Fibroblast of villous mesenchyme (primary cell): Measurements from ENCODE around the gene DHRS3. TPM values are rescaled to one million over a fixed set of nuclear protein-coding genes. Genes with fewer than 3 reads are reported as not detected.
A peak's percentile ranks its signal among the peaks of the same experiment; 100 is the strongest.

ENCODE experiments used
- DNase-seq: peaks from one replicate; pipeline ENCODE4 v3.0.0-alpha.2; 2010; ENCODE audit warnings: low read depth
- H3K4me3 ChIP-seq: 2 replicates; pipeline ENCODE4 v1.5.1; 2011; ENCODE audit warnings: low read depth, mild to moderate bottlenecking, low read length
- total RNA-seq: library from RNA; depleted of rRNA; stranded (reverse); fragments of >200 nt; gene quantifications from 2 replicates; pipeline ENCODE4 v1.2.3, GENCODE V29; 2012
- TF ChIP-seq, protein P1 (sequence below): IDR thresholded peaks from 2 replicates; pipeline ENCODE4 v1.5.1; 2012; ENCODE audit warnings: low read depth, mild to moderate bottlenecking, low read length; ENCODE audit not compliant: insufficient read depth

DHRS3 gene
- total RNA-seq, 1 donor: 137 TPM

DNA sequence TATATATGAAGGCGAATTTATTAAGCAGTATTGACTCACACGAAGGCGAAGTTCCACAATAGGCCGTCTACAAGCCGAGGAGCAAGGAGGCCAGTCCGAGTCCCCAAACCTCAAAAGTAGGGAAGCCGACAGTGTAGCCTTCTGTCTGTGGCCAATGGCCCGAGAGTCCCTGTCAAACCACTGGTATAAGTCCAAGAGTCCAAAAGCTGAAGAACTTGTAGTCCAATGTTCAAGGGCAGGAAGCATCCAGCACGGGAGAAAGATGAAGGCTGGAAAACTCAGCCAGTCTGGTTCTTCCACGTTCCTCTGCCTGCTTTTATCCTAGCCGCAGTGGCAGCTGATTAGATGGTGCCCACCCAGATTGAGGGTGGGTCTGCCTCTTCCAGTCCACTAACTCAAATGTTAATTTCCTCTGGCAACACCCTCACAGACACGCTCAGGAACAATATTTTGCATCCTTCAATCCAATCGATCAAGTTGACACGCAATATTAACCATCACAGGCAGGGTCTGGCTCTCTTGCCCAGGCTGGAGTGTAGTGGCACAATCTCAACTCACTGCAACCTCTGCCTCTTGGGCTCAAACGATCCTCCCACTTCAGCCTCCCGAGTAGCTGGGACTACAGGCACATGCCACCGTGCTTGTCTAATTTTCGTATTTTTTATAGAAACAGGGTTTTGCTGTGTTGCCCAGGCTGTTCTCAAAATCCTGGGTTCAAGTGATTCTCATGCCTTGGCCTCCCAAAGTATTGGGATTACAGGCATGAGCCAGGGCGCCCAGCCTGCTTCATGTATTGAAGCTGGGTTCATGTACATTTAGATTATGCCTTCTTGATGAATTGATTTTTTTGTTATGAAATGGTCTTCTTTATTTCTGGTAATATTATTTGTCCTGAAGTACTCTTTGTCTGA is 85.3 kb downstream of the DHRS3 start:
- no peak overlapping the region for H3K4me3 ChIP-seq
- TF ChIP-seq, protein P1, sequence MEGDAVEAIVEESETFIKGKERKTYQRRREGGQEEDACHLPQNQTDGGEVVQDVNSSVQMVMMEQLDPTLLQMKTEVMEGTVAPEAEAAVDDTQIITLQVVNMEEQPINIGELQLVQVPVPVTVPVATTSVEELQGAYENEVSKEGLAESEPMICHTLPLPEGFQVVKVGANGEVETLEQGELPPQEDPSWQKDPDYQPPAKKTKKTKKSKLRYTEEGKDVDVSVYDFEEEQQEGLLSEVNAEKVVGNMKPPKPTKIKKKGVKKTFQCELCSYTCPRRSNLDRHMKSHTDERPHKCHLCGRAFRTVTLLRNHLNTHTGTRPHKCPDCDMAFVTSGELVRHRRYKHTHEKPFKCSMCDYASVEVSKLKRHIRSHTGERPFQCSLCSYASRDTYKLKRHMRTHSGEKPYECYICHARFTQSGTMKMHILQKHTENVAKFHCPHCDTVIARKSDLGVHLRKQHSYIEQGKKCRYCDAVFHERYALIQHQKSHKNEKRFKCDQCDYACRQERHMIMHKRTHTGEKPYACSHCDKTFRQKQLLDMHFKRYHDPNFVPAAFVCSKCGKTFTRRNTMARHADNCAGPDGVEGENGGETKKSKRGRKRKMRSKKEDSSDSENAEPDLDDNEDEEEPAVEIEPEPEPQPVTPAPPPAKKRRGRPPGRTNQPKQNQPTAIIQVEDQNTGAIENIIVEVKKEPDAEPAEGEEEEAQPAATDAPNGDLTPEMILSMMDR: no peak
- no peak for DNase-seq

DNA sequence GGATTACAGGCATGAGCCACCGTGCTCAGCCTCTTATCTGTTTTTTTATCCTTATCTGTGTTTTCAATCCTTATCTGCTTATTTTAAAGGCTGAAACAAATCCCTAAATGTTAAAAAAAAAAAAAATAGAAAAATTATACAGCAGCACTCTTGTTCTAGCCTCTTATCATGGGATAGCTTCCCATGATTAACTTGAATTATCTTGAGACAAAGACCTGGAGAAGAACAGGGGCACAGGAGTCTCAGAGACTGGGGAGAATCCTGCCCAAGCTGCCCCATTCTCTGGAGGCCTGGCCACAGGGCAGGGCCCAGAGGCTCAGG is 86.9 kb downstream of the DHRS3 start:
- no peak overlapping the region for H3K4me3 ChIP-seq
- DNase-seq: no peak
- TF ChIP-seq, protein P1: no peak

DNA sequence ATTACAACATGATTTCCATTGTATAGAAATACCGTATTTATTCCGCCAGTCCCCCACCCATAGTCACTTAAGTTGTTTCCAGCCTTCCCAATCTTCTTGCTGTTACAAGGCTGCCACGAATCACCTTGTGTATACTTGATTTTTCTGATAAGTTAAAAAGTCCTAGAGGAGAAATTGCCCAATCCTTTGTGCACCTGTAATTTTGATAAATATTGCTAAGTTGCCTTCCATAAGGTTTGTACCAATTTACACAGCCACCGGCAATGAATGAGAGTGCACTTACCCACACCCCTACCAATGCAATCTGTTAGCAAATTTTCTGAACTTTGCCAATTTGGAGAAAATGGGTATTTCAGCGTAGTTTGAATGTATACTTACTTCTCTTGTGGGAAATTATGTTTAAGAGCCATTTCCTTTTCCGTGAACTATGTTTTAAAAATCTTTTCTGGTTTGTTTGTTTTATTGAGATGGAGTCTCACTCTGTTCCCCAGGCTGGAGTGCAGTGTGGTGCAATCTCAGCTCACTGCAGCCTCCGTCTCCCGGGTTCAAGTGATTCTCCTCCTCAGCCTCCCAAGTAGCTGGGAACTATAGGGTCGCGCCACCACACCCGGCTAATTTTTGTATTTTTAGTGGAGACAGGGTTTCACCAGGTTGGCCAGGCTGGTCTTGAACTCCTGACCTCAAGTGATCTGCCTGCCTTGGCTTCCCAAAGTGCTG is 87.4 kb downstream of the DHRS3 start:
- TF ChIP-seq, protein P1: no peak
- DNase-seq: no peak
- no peak overlapping the region for H3K4me3 ChIP-seq

DNA sequence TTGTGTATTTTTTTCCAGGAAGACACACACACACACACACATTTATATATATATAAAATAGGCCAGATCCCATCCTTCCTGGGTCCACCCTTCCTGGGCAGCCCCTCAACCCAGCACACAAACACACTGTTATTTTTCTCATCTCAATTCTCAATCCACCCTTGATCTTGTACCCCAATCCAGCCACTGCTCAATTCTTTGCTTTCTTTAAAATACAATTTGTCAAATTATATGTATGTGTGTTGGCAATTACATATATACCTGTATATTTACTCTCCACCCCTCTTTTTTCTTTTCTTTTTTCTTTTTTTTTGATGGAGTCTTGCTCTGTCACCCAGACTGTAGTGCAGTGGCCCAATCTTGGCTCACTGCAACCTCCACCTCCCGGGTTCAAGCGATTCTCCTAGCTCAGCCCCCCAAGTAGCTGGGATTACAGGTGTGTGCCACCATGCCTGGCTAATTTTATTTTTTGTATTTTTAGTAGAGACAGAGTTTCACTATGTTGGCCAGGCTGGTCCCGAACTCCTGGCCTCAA is 88.3 kb downstream of the DHRS3 start:
- TF ChIP-seq, protein P1: no peak
- no peak overlapping the region for H3K4me3 ChIP-seq
- DNase-seq: no peak

DNA sequence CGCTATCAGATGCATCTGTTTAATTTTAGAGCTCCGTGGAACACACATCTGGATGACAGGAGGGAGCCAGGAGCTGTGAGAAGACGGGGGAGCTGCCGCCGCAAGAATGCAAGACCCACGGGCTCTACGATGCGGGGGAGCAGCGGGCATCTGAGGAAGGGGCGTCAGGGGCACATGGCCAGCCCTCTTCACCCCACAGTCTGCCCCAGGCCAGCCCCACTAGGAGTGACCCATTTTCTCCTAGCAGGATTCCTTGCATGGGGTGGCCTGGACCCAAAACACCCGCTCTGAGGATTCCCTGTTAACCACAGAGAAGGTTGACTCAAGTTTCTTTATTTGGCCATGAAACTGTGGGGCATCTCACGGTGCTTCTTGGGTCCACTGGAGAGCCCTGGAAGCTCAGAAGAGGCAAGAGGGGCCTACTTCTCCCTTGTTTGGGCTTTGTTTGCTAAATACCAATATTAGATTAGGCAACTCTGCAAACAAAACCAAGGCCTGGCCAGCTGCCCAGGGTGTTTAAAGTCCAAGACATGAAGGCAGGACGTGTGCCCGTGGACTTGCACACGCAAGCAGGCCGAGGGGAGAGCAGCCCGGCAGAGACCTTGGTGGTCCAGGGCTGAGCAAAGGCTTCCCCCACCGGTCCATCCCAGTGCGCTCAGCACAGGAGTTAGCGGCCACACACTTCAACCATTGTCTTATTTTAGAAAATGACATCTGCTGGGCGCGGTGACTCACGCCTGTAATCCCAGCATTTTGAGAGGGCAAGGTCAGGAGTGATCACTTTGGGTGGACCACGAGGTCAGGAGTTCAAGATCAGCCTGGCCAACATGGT is 89.8 kb downstream of the DHRS3 start:
- peak; percentile 87 for DNase-seq
- TF ChIP-seq, protein P1: no peak
- H3K4me3 ChIP-seq: no peak overlapping the region

DNA sequence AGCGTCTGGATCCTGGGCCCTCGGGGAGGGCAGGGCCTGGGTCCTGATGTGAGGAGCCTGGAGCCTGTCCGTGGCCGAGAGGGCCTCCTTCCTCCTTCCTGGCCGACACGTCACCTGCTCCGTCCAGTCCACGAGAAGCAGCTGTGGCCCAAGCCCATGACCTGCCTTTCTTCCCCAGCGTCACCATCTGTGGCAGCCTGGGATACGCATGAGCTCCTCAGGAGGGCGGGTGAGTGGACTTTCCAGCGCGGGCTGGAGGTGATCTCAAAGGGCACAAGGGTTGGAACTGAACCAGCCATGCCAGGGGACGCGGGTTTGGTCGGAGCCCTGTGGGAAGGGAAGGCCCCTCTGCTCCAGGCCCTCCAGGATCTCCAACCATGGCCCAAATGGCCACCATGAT is 90.4 kb downstream of the DHRS3 start:
- H3K4me3 ChIP-seq: no peak overlapping the region
- TF ChIP-seq, protein P1: no peak
- no peak for DNase-seq
